Nephron progenitor cell (in vitro differentiated cells): ENCODE data around the gene IPCEF1.
"Not testable (repeated sequence)": the region's sequence is repeated elsewhere in the genome, so short reads cannot be mapped to it uniquely, and the experiment has no call there.

ENCODE experiments used
- DNase-seq: peaks from one replicate; pipeline ENCODE4 v3.0.0; 2021
- H3K27ac Mint-ChIP-seq: 2 replicates; pipeline ENCODE4 v1.8.0; 2021; ENCODE audit warnings: mild to moderate bottlenecking, moderate library complexity, mixed read lengths
- H3K27me3 Mint-ChIP-seq: 2 replicates; pipeline ENCODE4 v1.8.0; 2021; ENCODE audit warnings: mild to moderate bottlenecking, low read depth, mixed read lengths; ENCODE audit not compliant: poor library complexity
- H3K36me3 Mint-ChIP-seq: 2 replicates; pipeline ENCODE4 v1.8.0; 2021; ENCODE audit warnings: low read depth, mixed read lengths
- H3K4me1 Mint-ChIP-seq: 2 replicates; pipeline ENCODE4 v1.8.0; 2021; ENCODE audit warnings: mixed read lengths
- H3K4me3 Mint-ChIP-seq: 2 replicates; pipeline ENCODE4 v1.8.0; 2021; ENCODE audit warnings: mild to moderate bottlenecking, moderate library complexity, mixed read lengths
- H3K9me3 Mint-ChIP-seq: 2 replicates; pipeline ENCODE4 v1.8.0; 2021; ENCODE audit warnings: mild to moderate bottlenecking, moderate library complexity, mixed read lengths
- TF ChIP-seq, protein P1 (sequence below): fragments of 200-600 bp; sonication (generic); IDR thresholded peaks from 2 replicates; pipeline ENCODE4 v1.5.0; 2021; ENCODE audit warnings: antibody characterized with exemption

The IPCEF1 gene

DNA sequence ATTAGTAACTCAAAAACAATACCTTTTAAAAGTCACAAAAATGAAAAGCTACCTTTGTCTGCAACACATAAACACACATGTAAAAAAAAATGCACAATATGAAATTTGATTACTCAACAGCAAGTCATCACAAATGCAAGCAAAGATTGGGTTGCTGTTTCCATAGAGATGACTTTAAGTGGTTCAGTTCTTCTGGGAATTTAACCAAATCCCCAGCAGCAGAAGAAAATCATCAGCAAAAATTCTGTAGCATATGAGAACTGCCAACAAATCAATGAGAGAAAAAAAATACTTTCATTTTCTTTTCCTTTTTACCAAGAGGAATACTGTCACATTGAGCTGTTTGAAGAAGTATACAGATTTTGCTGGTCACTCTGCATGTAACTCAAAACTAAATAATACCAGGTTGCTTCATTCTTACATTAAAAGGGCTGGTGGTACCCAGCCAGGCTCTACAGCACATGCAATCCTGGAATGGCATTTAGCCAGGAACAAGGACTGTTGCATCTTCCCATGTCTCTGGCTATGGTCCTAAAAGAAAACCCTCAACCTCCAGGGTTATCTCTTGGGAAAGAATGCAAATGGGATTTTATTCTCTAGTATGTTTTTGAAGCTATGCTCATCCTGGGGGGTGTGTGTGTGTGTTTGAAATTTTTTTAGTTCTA, 159.3 kb downstream of the IPCEF1 start:
- TF ChIP-seq, protein P1, sequence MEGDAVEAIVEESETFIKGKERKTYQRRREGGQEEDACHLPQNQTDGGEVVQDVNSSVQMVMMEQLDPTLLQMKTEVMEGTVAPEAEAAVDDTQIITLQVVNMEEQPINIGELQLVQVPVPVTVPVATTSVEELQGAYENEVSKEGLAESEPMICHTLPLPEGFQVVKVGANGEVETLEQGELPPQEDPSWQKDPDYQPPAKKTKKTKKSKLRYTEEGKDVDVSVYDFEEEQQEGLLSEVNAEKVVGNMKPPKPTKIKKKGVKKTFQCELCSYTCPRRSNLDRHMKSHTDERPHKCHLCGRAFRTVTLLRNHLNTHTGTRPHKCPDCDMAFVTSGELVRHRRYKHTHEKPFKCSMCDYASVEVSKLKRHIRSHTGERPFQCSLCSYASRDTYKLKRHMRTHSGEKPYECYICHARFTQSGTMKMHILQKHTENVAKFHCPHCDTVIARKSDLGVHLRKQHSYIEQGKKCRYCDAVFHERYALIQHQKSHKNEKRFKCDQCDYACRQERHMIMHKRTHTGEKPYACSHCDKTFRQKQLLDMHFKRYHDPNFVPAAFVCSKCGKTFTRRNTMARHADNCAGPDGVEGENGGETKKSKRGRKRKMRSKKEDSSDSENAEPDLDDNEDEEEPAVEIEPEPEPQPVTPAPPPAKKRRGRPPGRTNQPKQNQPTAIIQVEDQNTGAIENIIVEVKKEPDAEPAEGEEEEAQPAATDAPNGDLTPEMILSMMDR: no peak
- H3K9me3 Mint-ChIP-seq: peaks cover 16% of the 10 kb centered on the region
- peaks cover 14% of the 10 kb centered on the region for H3K4me1 Mint-ChIP-seq
- DNase-seq: no peak
- no peak overlapping the region for H3K4me3 Mint-ChIP-seq
- no peaks in the 10 kb centered on the region for H3K36me3 Mint-ChIP-seq
- no peak overlapping the region for H3K27ac Mint-ChIP-seq
- H3K27me3 Mint-ChIP-seq: peaks cover 6% of the 10 kb centered on the region

- no peak overlapping the region for H3K27ac Mint-ChIP-seq
- peaks cover 20% of the 10 kb centered on the region for H3K9me3 Mint-ChIP-seq
- DNase-seq: no peak
- H3K36me3 Mint-ChIP-seq: no peaks in the 10 kb centered on the region
- TF ChIP-seq, protein P1: no peak
- no peak overlapping the region for H3K4me3 Mint-ChIP-seq
- peaks cover 3% of the 10 kb centered on the region for H3K27me3 Mint-ChIP-seq
- peaks cover 14% of the 10 kb centered on the region for H3K4me1 Mint-ChIP-seq
These were observed 160.2 kb downstream of the IPCEF1 start for GRCh38 chr6:154196333-154196885.

DNA sequence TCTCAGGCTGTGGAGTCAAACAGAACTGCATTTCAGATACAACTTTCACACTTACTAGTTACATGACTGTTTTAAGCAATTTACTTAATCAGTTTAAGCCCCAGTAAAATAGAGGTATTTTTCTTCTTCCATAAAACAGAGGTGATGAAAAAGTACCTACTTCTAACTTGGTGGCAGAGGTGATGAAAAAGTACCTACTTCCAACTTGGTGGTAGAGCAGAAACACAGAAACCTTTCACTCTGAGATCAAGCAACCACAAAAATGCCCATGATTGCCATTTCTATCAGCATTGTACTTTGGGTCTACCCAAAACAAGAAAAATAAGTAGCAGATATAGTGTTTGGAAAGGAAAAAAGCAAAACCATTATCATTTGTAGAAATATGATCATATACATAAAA, 168.9 kb downstream of the IPCEF1 start:
- H3K9me3 Mint-ChIP-seq: peaks cover 12% of the 10 kb centered on the region
- H3K4me1 Mint-ChIP-seq: peaks cover 11% of the 10 kb centered on the region
- peaks cover 1% of the 10 kb centered on the region for H3K36me3 Mint-ChIP-seq
- no peak for DNase-seq
- H3K4me3 Mint-ChIP-seq: no peak overlapping the region
- TF ChIP-seq, protein P1: no peak
- H3K27me3 Mint-ChIP-seq: peaks cover 4% of the 10 kb centered on the region
- H3K27ac Mint-ChIP-seq: no peak overlapping the region

- TF ChIP-seq, protein P1: no peak
- Mint-ChIP-seq H3K36me3 (peaks cover 4% of the 10 kb centered on the region), H3K27me3 (peaks cover 6% of the 10 kb centered on the region), H3K27ac (no peak overlapping the region), H3K9me3 (peaks cover 13% of the 10 kb centered on the region), H3K4me1 (peaks cover 11% of the 10 kb centered on the region), H3K4me3 (no peak overlapping the region)
- no peak for DNase-seq
These were observed 169.4 kb downstream of the IPCEF1 start for GRCh38 chr6:154187203-154187602.

- DNase-seq: no peak
- Mint-ChIP-seq H3K4me3 (no peak overlapping the region), H3K9me3 (peaks cover 43% of the 10 kb centered on the region), H3K27ac (no peak overlapping the region), H3K27me3 (peaks cover 4% of the 10 kb centered on the region), H3K36me3 (peaks cover 15% of the 10 kb centered on the region), H3K4me1 (peaks cover 13% of the 10 kb centered on the region)
- TF ChIP-seq, protein P1: no peak
These were observed 177.2 kb downstream of the IPCEF1 start for GRCh38 chr6:154179434-154179833.

DNA sequence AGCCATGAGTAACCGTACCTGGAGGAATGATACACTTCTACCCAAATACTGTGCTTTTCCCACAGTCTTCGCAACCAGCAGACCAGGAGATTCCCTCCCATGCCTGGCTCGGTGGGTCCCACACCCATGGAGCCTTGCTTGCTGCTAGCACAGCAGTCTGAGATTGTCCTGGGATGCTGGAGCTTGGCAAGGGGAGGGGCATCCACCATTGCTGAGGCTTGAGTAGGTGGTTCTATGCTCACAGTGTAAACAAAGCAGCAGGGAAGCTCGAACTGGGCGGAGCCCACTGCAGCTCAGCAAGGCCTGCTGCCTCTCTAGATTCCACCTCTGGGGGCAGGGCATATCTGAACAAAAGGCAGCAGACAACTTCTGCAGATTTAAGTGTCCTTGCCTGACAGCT, 184.2 kb downstream of the IPCEF1 start:
- Mint-ChIP-seq H3K36me3 (peaks cover 21% of the 10 kb centered on the region), H3K9me3 (peaks cover 58% of the 10 kb centered on the region)
- DNase-seq, H3K4me3 Mint-ChIP-seq, H3K27me3 Mint-ChIP-seq, H3K27ac Mint-ChIP-seq, H3K4me1 Mint-ChIP-seq: not testable (repeated sequence)
